ENCODE data around the gene CHRNA5. TPM values are rescaled to one million over a fixed set of nuclear protein-coding genes. Genes with fewer than 3 reads are reported as not detected.
"Not testable (repeated sequence)": the region's sequence is repeated elsewhere in the genome, so short reads cannot be mapped to it uniquely, and the experiment has no call there.

CHRNA5 gene
- total RNA-seq, 4 donors from 2014 or later: 0.33 TPM; not detected in 3

- H3K36me3 ChIP-seq: no peaks in the 10 kb centered on the region
- no peak overlapping the region for H3K4me3 ChIP-seq (replicated peaks in 1 of 3)
- DNase-seq: no peak
- H3K27me3 ChIP-seq: no peaks in the 10 kb centered on the region
- H3K4me1 ChIP-seq: no peaks in the 10 kb centered on the region
- intact Hi-C loops (cut with DNase I): no loop called here
- TF ChIP-seq CTCF (IDR thresholded peaks at IDR 0.05): no peak
- TF ChIP-seq POLR2A (IDR thresholded peaks at IDR 0.05): no peak
- WGBS, 2 donors: 88 to 97% methylated on average over 2 of the region's 2 CpGs
- H3K27ac ChIP-seq: no peak overlapping the region
- no peaks in the 10 kb centered on the region for H3K9me3 ChIP-seq
Observed at GRCh38 chr15:78604420-78604819, 39.1 kb downstream of the CHRNA5 start.

- H3K36me3 ChIP-seq: no peaks in the 10 kb centered on the region
- TF ChIP-seq POLR2A (IDR thresholded peaks at IDR 0.05) (no peak), CTCF (IDR thresholded peaks at IDR 0.05) (no peak)
- WGBS, 2 donors: 88 to 92% methylated on average over 5 of the region's 5 CpGs
- intact Hi-C loops (cut with DNase I): no loop called here
- H3K4me1 ChIP-seq: no peaks in the 10 kb centered on the region
- no peak for DNase-seq
- no peak overlapping the region for H3K27ac ChIP-seq
- H3K9me3 ChIP-seq: no peaks in the 10 kb centered on the region
- H3K4me3 ChIP-seq (replicated peaks in 1 of 3): no peak overlapping the region
- H3K27me3 ChIP-seq: no peaks in the 10 kb centered on the region
Observed at GRCh38 chr15:78605201-78605600, 39.9 kb downstream of the CHRNA5 start.

- Histone ChIP-seq H3K27me3 (no peaks in the 10 kb centered on the region), H3K9me3 (no peaks in the 10 kb centered on the region), H3K36me3 (no peaks in the 10 kb centered on the region), H3K27ac (no peak overlapping the region), H3K4me3 (replicated peaks in 1 of 3) (no peak overlapping the region), H3K4me1 (no peaks in the 10 kb centered on the region)
- no peak for DNase-seq
- WGBS, 2 donors: 83 to 86% methylated on average over 4 of the region's 4 CpGs
- no peak for TF ChIP-seq POLR2A (IDR thresholded peaks at IDR 0.05)
- no peak for TF ChIP-seq CTCF (IDR thresholded peaks at IDR 0.05)
- intact Hi-C loops (cut with DNase I): no loop called here
Observed at GRCh38 chr15:78605680-78606079, 40.4 kb downstream of the CHRNA5 start.

GRCh38 chr15:78609551-78609950 is 44.2 kb downstream of the CHRNA5 start:
- H3K4me1 ChIP-seq; H3K4me3 ChIP-seq (replicated peaks in 1 of 3); intact Hi-C loops (cut with DNase I); H3K36me3 ChIP-seq; H3K9me3 ChIP-seq; DNase-seq; H3K27ac ChIP-seq; H3K27me3 ChIP-seq: not testable (repeated sequence)
- 88 to 95% methylated on average over 3 of the region's 3 CpGs for WGBS, 2 donors

GRCh38 chr15:78614021-78614420 is 48.7 kb downstream of the CHRNA5 start:
- H3K36me3 ChIP-seq: no peaks in the 10 kb centered on the region
- intact Hi-C loops (cut with DNase I): no loop called here
- no peak overlapping the region for H3K4me3 ChIP-seq (replicated peaks in 1 of 3)
- no peak overlapping the region for H3K27ac ChIP-seq
- H3K4me1 ChIP-seq: no peaks in the 10 kb centered on the region
- no peaks in the 10 kb centered on the region for H3K27me3 ChIP-seq
- WGBS, 2 donors: 65 to 71% methylated on average over 3 of the region's 3 CpGs
- no peaks in the 10 kb centered on the region for H3K9me3 ChIP-seq
- no peak for TF ChIP-seq CTCF (IDR thresholded peaks at IDR 0.05)
- no peak for TF ChIP-seq POLR2A (IDR thresholded peaks at IDR 0.05)
- DNase-seq: no peak

- no peak for DNase-seq
- intact Hi-C loops (cut with DNase I): loop anchor here (5.0 kb wide), 1 partner anchor 97 kb away; no protein-coding TSS in a partner anchor
- peaks cover 4% of the 10 kb centered on the region in 2 donors for H3K4me1 ChIP-seq
- H3K36me3 ChIP-seq: no peaks in the 10 kb centered on the region
- H3K27me3 ChIP-seq: peaks cover 6% of the 10 kb centered on the region
- H3K4me3 ChIP-seq (replicated peaks in 1 of 3): no peak overlapping the region
- no peak overlapping the region for H3K27ac ChIP-seq
- WGBS, 2 donors: 96% methylated on average over 3 of the region's 3 CpGs; no CpG with 5 or more reads in 1 of the 2 donors
- TF ChIP-seq CTCF (IDR thresholded peaks at IDR 0.05) (no peak), POLR2A (IDR thresholded peaks at IDR 0.05) (no peak)
- H3K9me3 ChIP-seq: no peaks in the 10 kb centered on the region
Observed at GRCh38 chr15:78615151-78615589, 49.9 kb downstream of the CHRNA5 start.
